Gastrocnemius medialis (tissue), 4 donors: ENCODE measurements around the gene PRKCA.

Source experiments
- POLR2A ChIP-seq, 2 donors: fragments of 450-650 bp; IDR thresholded peaks; one replicate each; pipeline ENCODE4 v1.6.1; 2017; ENCODE audit warnings: antibody characterized with exemption in 2 of 2, mild to moderate bottlenecking in 2 of 2, moderate library complexity in 2 of 2
- TF ChIP-seq, protein P1 (sequence below), 5 experiments: fragments of 450-650 bp in 3 of 5; fragments of 200-600 bp in 2 of 5; sonication (generic) in 2 of 5; IDR thresholded peaks in 4 of 5; conservative IDR thresholded peaks in 1 of 5; 1 replicate in 4 of 5; 2 replicates in 1 of 5; pipeline ENCODE4 v1.5.1; 2016 to 2019; ENCODE audit warnings: antibody characterized with exemption in 5 of 5, mild to moderate bottlenecking in 3 of 5, moderate library complexity in 3 of 5

DNA sequence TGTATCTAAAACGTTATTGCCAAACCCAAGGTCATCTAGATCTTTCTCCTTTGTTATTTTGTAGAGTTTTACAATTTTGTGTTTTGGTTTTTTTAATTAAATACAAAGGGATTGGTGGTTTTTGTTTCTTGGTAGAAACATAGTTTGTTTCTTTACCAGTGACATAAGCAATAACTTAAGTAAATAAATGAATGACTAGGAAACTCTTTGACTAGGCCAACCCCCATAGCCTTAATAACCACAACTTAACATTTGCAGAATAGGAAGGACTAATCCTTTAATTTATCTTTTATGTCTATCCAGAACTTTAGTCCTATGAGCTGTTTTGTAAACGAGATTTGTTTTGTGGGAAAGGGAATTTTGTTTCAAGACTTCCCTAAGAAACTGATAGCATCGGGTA, 162.5 kb downstream of the PRKCA start:
- no peak for TF ChIP-seq POLR2A (IDR thresholded peaks at IDR 0.05)
- TF ChIP-seq, protein P1, sequence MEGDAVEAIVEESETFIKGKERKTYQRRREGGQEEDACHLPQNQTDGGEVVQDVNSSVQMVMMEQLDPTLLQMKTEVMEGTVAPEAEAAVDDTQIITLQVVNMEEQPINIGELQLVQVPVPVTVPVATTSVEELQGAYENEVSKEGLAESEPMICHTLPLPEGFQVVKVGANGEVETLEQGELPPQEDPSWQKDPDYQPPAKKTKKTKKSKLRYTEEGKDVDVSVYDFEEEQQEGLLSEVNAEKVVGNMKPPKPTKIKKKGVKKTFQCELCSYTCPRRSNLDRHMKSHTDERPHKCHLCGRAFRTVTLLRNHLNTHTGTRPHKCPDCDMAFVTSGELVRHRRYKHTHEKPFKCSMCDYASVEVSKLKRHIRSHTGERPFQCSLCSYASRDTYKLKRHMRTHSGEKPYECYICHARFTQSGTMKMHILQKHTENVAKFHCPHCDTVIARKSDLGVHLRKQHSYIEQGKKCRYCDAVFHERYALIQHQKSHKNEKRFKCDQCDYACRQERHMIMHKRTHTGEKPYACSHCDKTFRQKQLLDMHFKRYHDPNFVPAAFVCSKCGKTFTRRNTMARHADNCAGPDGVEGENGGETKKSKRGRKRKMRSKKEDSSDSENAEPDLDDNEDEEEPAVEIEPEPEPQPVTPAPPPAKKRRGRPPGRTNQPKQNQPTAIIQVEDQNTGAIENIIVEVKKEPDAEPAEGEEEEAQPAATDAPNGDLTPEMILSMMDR (IDR thresholded peaks at IDR 0.05 in 4 of 5, conservative IDR thresholded peaks at IDR 0.05 in 1 of 5): no peak
